DOHH2 (cell line): ENCODE measurements around the gene POU2F1.

Experiments used
- H3F3A ChIP-seq: fragments of 200-600 bp; sonication (generic), shearing (Covaris generic); 2 replicates; pipeline ENCODE4 v1.6.0; 2016; ENCODE audit warnings: antibody characterized with exemption, mild to moderate bottlenecking; ENCODE audit not compliant: control insufficient read depth, insufficient read depth
- H3K27ac ChIP-seq: fragments of 200-600 bp; sonication (generic); 2 replicates; pipeline ENCODE4 v1.5.1; 2014; ENCODE audit warnings: low read depth, mild to moderate bottlenecking, low read length, moderate library complexity
- H3K27me3 ChIP-seq: fragments of 200-600 bp; sonication (generic); 2 replicates; pipeline ENCODE4 v1.6.1; 2014; ENCODE audit warnings: mild to moderate bottlenecking, low read length, mixed read lengths; ENCODE audit not compliant: control insufficient read depth
- H3K36me3 ChIP-seq: fragments of 200-600 bp; sonication (generic); 2 replicates; pipeline ENCODE4 v1.6.1; 2014; ENCODE audit warnings: mild to moderate bottlenecking, low read length, moderate library complexity, mixed read lengths; ENCODE audit not compliant: control insufficient read depth
- H3K4me1 ChIP-seq: fragments of 200-600 bp; sonication (generic); 2 replicates; pipeline ENCODE4 v1.6.1; 2014; ENCODE audit warnings: mild to moderate bottlenecking, low read length, mixed read lengths; ENCODE audit not compliant: control insufficient read depth
- H3K4me2 ChIP-seq: fragments of 200-600 bp; sonication (generic); 2 replicates; pipeline ENCODE4 v1.6.0; 2014; ENCODE audit warnings: mild to moderate bottlenecking, low read length, moderate library complexity
- H3K4me3 ChIP-seq: fragments of 200-600 bp; sonication (generic); 2 replicates; pipeline ENCODE4 v1.5.1; 2014; ENCODE audit warnings: mild to moderate bottlenecking, low read length, mixed read lengths
- H3K79me2 ChIP-seq: fragments of 200-600 bp; sonication (generic); 2 replicates; pipeline ENCODE4 v1.6.1; 2014; ENCODE audit warnings: mild to moderate bottlenecking, low read length, mixed read lengths; ENCODE audit not compliant: control insufficient read depth
- H3K9me2 ChIP-seq: fragments of 200-600 bp; sonication (generic); replicated peaks from 2 replicates; pipeline ENCODE4 v1.6.1; 2014; ENCODE audit warnings: mild to moderate bottlenecking, low read length, mixed read lengths; ENCODE audit not compliant: control insufficient read depth
- H3K9me3 ChIP-seq: fragments of 200-600 bp; sonication (generic); 2 replicates; pipeline ENCODE4 v1.6.1; 2014; ENCODE audit warnings: antibody characterized with exemption, low read length, mixed read lengths; ENCODE audit not compliant: control insufficient read depth, insufficient read depth
- H4K20me1 ChIP-seq: fragments of 200-600 bp; sonication (generic); 2 replicates; pipeline ENCODE4 v1.6.0; 2014; ENCODE audit warnings: low read depth, mild to moderate bottlenecking, antibody characterized with exemption, low read length, moderate library complexity; ENCODE audit not compliant: control insufficient read depth, insufficient read depth
- CTCF ChIP-seq: fragments of 200-600 bp; sonication (generic); IDR thresholded peaks from one replicate; pipeline ENCODE4 v1.5.1; 2014; ENCODE audit warnings: antibody characterized with exemption, mild to moderate bottlenecking, low read depth, low read length; ENCODE audit not compliant: poor library complexity, severe bottlenecking
- EZH2phosphoT487 ChIP-seq: fragments of 200-600 bp; sonication (generic); IDR thresholded peaks from 2 replicates; pipeline ENCODE4 v1.6.1; 2017; ENCODE audit warnings: borderline replicate concordance, mild to moderate bottlenecking, antibody characterized with exemption, low read length, moderate library complexity, mixed read lengths

POU2F1 gene

GRCh38 chr1:167457936-167458584 lies 237.4 kb downstream of the POU2F1 start:
- no peaks in the 10 kb centered on the region for H3K36me3 ChIP-seq
- peaks cover 19% of the 10 kb centered on the region for H3K4me1 ChIP-seq
- no peaks in the 10 kb centered on the region for H3K9me2 ChIP-seq
- TF ChIP-seq EZH2phosphoT487 (no peak), CTCF (no peak)
- no peak overlapping the region for H3K4me3 ChIP-seq
- H4K20me1 ChIP-seq = no peaks in the 10 kb centered on the region
- no peak overlapping the region for H3K27ac ChIP-seq
- H3F3A ChIP-seq = 0 out of 2 replicates have a peak, but pooled peaks cover 4% of the 10 kb centered on the region
- no peaks in the 10 kb centered on the region for H3K9me3 ChIP-seq
- H3K27me3 ChIP-seq = peaks cover 29% of the 10 kb centered on the region
- no peak overlapping the region for H3K4me2 ChIP-seq
- no peaks in the 10 kb centered on the region for H3K79me2 ChIP-seq

GRCh38 chr1:167460836-167461235 lies 240.2 kb downstream of the POU2F1 start:
- H3F3A ChIP-seq = no peaks in the 10 kb centered on the region
- no peak overlapping the region for H3K4me2 ChIP-seq
- H3K36me3 ChIP-seq = no peaks in the 10 kb centered on the region
- H3K4me1 ChIP-seq = peaks cover 7% of the 10 kb centered on the region
- TF ChIP-seq EZH2phosphoT487 (no peak), CTCF (no peak)
- H3K79me2 ChIP-seq = no peaks in the 10 kb centered on the region
- H3K9me2 ChIP-seq = no peaks in the 10 kb centered on the region
- no peak overlapping the region for H3K4me3 ChIP-seq
- H3K9me3 ChIP-seq = no peaks in the 10 kb centered on the region
- no peaks in the 10 kb centered on the region for H4K20me1 ChIP-seq
- H3K27me3 ChIP-seq = peaks cover 19% of the 10 kb centered on the region
- no peak overlapping the region for H3K27ac ChIP-seq

GRCh38 chr1:167462341-167462740 lies 241.7 kb downstream of the POU2F1 start:
- peaks cover 8% of the 10 kb centered on the region; the same call in 1 of the 2 replicates for H3K27me3 ChIP-seq
- no peak for TF ChIP-seq EZH2phosphoT487
- TF ChIP-seq CTCF = no peak
- no peak overlapping the region for H3K4me2 ChIP-seq
- no peaks in the 10 kb centered on the region for H4K20me1 ChIP-seq
- no peak overlapping the region for H3K4me3 ChIP-seq
- H3K36me3 ChIP-seq = no peaks in the 10 kb centered on the region
- no peaks in the 10 kb centered on the region for H3K9me2 ChIP-seq
- no peaks in the 10 kb centered on the region for H3F3A ChIP-seq
- H3K79me2 ChIP-seq = no peaks in the 10 kb centered on the region
- H3K27ac ChIP-seq = no peak overlapping the region
- peaks cover 3% of the 10 kb centered on the region; the same call in 1 of the 2 replicates for H3K4me1 ChIP-seq
- no peaks in the 10 kb centered on the region for H3K9me3 ChIP-seq
